ENCODE data around the gene PPP1R12C.
A peak's percentile ranks its signal among the peaks of the same experiment; 100 is the strongest.

PPP1R12C gene

DNA sequence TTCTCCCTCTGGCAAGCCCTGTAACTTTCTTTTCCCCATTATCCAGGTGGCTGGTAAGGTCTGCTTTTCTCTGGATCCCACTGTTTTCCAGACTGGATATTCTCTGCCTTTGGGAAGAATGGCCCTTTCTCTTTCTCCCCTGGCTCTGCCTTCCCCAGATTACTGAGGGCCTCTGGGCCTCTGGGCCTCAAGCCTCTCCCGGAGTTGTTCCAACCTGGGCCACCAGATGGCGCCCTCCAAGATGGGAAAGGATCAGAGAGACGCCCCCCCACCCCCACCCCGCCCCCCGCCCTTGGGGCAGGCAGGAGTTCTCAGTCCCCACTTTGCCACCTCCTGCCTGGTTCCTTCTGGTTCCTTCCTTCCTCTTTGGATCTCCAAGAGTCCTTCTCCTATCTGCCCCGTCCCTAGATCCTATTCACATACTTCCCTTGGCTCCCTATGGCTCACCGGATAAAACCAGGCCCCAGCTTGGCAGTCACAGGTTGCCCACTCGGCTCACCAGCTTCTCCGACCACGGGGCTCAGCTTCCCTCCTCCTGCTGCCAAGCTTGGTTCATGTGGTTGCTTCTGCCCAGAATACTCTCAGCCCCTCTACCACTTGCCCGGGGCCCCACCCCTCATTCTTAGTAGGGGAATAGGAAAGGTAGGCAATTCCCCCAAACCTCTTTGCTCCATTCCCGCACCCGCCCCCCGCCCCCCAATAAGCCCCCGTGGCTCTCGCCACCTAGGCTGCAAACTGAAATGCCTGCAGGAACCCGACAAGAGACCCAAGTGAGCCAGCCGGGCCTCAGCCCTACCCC lies 28.7 kb downstream of the PPP1R12C start:
- peak; percentile 84 for DNase-seq

- DNase-seq = no peak
These were observed 29.4 kb downstream of the PPP1R12C start for GRCh38 chr19:55088021-55088451.

GRCh38 chr19:55087542-55087901 lies 29.9 kb downstream of the PPP1R12C start:
- DNase-seq = no peak

GRCh38 chr19:55086730-55087541 lies 30.5 kb downstream of the PPP1R12C start:
- DNase-seq = peak; percentile 46

GRCh38 chr19:55085923-55086715 lies 31.3 kb downstream of the PPP1R12C start:
- no peak for DNase-seq

DNA sequence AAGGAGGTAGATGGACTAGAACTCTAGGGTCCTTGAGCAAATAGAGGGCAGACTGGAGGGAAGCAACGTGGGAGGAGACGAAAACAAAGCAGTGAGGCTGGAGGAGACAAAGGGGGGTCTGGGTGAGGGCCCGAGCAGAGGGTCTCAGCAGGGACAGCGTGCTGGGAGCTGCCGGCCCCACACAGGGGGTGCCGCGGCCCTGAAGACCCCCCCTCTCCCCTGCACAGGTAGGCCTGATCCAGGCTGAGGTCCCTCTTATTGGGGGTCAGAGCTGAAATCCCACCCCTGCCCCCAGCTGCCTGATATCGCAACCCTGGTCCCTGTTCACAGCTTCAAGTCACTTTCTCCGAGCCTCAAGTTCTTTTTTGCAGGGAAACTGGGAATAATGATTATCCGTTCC lies 33.0 kb downstream of the PPP1R12C start:
- DNase-seq = no peak

GRCh38 chr19:55083004-55083850 lies 34.2 kb downstream of the PPP1R12C start:
- no peak for DNase-seq

DNA sequence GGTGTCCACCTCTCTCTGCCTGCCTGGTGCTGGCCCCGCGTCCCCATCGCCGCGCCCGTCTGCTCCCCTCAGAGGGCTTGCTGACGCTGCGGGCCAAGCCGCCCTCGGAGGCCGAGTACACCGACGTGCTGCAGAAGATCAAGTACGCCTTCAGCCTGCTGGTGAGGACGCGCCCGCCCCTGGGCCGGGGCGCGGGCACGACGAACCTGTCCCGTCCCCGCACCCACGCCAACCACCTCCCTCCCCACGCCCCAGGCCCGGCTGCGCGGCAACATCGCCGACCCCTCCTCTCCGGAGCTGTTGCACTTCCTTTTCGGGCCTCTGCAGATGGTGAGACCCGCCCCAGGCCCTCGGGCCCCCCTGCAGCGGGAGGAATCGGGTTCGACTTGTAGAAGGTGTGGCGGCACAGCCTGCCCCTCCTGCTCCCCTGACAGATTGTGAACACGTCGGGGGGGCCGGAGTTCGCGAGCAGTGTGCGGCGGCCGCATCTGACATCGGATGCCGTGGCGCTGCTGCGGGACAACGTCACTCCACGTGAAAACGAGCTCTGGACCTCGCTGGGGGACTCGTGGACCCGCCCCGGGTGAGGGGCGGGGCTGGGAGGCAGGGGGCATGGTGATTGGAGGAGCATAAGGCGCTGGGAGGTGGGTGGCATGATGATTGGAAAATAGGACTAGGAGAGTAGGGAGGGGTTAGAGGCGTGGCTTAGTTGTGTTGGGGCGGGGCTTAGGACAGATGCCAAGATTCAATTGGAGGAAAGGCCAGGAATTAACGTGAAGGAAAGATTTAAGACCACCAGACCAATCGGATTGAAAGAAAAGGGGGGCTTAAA lies 35.2 kb downstream of the PPP1R12C start:
- DNase-seq = peak; percentile 48

GRCh38 chr19:55081770-55082019 lies 35.7 kb downstream of the PPP1R12C start:
- DNase-seq = no peak

DNA sequence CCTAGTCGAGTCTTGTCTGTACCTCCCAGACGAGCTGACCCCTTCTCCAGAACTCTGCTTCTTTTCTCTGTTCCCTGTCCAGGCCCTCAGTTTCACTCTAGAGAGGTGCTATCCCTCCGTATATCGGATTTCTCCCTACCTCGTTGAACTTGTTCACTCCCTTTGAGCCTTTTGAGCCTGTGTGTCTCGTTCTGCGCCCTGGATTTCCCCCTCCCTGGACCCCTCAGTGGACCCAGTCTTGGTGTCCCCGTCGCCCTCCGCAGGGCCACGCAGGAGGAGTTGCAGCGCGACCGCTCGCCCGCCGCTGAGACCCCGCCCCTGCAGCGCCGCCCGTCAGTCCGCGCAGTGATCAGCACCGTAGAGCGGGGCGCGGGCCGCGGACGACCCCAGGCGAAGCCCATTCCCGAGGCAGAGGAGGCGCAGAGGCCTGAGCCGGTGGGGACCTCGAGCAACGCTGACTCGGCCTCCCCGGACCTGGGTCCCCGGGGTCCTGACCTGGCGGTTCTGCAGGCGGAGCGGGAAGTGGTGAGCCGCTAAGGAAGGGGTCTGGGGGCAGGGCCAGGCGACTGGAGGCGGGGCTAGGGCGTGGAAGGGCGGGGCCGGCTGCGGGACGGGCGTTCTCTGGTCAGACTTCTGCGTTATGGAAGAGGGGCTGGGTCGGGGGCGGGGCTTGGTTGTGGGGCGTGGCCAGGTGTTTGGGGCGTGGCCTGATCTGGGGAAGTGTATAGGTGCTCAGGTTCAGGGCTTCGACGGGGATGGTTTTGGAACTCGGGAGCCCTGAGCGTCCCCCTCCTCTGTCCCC lies 36.3 kb downstream of the PPP1R12C start:
- peak; percentile 91 for DNase-seq

DNA sequence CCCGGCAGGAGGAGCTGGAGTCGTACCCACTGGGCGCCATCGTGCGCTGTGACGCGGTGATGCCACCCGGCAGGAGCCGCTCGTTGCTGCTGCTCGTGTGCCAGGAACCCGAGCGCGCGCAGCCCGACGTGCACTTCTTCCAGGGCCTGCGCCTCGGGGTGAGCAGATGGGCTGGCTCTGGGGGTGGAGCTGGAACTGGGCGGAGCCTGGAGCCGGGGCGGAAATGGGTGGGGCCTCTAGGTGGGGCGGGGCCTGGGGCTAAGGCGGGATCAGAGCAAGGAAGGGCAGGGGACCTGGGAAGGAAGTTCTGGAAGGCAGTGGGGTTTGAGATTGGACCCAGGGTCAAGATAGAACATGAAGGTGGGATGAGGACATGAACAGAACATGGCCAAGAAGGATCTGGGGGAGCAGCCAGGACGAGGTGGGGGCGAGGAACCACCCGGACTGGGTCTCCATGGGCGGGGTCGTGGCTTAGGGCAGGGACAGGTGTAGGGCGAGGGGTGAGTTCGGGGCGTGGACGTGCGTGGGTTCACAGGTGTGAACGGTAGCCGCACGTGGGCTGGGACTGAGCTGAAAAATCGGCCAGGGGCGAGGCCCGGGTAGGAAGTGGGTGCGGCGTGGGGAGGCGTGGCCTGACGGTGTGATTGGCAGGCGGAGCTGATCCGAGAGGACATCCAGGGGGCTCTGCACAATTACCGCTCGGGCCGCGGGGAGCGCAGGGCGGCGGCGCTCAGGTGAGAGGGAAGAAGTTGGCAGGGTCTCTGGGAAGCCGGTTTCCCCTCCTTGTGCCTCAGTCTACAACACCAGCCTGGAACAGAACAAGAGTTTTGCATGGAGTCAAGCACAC lies 37.1 kb downstream of the PPP1R12C start:
- DNase-seq = peak; percentile 58

- DNase-seq = no peak
These were observed 37.9 kb downstream of the PPP1R12C start for GRCh38 chr19:55079400-55080038.

- no peak for DNase-seq
These were observed 38.4 kb downstream of the PPP1R12C start for GRCh38 chr19:55078996-55079395.

DNA sequence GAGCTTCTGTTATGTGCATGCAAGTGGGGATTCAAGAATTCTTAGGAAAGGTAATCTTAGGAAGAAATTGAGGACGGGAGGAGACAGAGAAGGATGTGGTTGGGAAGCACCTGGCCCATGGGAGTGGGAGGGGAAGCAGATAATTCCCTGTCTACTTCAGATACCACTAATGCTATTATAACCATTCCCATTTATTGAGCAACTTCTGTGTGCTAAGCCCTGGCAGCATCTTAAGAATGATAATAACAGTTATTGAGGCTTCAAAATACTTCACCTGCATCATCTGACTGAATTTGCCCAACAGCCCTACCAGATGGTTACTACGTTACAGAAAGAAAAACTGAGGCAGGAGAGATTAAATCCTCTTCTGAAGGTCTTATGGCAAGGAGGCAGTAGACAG lies 40.3 kb downstream of the PPP1R12C start:
- DNase-seq = no peak

GRCh38 chr19:55076321-55076720 lies 41.1 kb downstream of the PPP1R12C start:
- DNase-seq = no peak

DNA sequence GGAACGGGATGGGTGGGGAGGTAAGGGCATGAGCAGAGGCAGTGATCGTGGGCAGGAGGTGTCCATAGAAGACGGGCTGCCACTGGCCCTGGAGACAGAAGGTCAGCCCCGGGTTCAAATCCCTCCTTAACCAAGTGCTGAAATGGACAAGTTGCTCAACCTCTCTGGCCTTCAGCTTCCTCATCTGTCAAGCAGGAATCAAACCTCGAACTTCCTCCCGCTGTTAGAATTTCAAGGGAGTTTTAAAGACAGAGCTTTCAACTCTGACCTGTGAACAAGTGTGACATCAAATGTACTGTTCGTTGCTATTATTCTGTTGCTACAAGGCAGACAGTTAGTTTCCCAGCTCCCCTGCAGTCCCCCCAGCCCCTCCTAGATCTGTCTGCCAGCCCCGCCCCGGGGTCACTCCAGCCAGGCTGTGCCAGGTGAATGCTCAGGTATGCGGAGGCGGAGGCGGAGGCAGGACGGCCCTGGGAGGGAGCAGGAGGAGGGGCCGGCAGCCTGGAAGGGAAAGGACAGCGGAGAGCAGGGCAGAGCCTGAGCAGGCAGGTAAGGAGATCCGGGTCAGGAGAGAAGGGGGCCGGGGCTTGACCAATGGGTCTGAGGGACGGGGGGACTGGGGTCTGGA lies 42.0 kb downstream of the PPP1R12C start, which contains the start of gene EPS8L1:
Gene EPS8L1, plus strand, starts transcription at position 499 of the 628 bp plus-strand sequence. CDS start 576 bp downstream, outside the sequence.
- no peak for DNase-seq

DNA sequence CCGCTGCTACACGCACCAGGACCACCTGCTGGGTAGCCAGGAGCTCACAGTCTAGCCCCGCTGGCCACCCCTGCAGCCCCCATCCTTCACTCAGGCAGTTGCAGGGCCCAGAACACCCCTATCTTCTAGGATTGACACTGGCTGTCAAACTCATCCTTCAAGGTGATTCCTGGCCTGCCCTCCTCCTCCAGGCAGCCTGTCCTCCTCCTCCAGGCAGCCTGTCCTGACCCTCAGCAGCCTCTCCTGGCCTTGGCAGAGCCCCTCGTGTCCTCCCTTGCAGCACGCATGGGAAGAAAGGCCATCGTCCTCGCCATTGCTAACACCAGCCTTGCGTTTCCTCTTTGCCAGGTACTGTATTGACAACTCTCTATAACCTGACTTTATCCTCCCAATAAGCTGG lies 45.5 kb downstream of the PPP1R12C start:
- no peak for DNase-seq

- no peak for DNase-seq
These were observed 46.3 kb downstream of the PPP1R12C start for GRCh38 chr19:55071129-55071502.
